SH-SY5Y (cell line): Measurements from ENCODE around the gene STRAP.

Source experiments
- GATA2 ChIP-seq: IDR thresholded peaks from 2 replicates; pipeline ENCODE4 v1.6.1; 2011; ENCODE audit warnings: mild to moderate bottlenecking, low read depth, low read length
- GATA3 ChIP-seq: IDR thresholded peaks from 2 replicates; pipeline ENCODE4 v1.6.1; 2011; ENCODE audit warnings: low read depth, mild to moderate bottlenecking, low read length, moderate library complexity

Gene STRAP

GRCh38 chr12:15932971-15933370 is 50.8 kb downstream of the STRAP start:
- TF ChIP-seq GATA2 (no peak), GATA3 (no peak)

DNA sequence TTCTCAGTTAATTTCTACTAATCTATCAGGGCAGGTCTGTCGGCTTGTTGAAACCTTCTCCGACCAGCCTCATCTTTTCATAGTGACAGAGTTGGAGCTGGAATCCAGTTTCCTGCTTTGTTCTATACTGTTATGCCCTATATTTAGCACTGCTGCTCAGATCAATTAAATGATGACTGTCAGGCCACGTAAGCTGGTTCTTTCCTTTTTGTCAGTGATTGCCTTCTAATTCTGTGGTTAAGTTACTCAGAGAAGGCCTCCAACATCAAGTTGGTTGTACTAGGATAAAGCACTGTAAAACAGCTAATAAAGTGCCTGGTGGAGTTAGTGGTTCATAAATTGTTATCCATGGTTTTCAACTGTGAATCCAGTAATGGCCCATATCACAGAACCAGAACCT is 51.6 kb downstream of the STRAP start:
- TF ChIP-seq GATA3: no peak
- TF ChIP-seq GATA2: no peak

DNA sequence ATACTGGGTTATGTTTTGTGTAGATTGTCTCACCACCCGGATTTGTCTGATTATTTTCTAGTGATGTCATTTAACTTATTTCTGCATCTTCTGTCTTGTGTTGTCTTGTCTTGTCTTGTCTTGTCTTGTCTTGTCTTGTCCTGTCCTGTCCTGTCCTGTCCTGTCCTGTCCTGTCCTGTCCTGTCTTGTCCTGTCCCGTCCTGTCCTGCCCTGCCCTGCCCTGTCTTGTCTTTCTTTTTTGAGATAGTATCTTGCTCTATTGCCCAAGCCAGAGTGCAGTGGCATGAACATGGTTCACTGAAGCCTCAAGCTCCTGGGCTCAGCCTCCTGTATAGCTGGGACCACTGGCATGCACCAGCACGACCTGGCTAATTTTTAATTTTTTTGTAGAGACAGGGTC is 54.6 kb downstream of the STRAP start:
- no peak for TF ChIP-seq GATA2
- no peak for TF ChIP-seq GATA3

- TF ChIP-seq GATA2: no peak
- no peak for TF ChIP-seq GATA3
Observed at GRCh38 chr12:15937902-15938301, 55.7 kb downstream of the STRAP start.

- TF ChIP-seq GATA3 (no peak), GATA2 (no peak)
Observed at GRCh38 chr12:15939111-15939510, 56.9 kb downstream of the STRAP start.

DNA sequence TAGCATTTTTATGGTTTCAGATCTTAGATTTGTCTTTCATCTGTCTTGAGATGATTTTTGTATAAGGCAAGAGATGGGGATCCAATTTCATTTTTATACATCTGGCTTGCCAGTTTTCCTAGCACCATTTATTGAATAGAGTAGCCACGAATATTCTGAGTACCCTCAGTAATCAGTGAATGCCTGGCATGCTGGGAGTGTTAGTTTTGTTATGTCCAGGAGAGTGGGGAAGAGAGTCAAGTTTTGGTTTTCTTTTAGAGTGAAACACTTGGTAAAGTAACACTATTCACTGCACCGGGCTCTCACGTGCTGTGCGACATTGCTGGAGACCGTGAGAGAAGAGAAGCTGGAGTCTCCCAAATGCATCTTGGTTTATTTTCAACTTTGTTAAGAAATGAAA is 60.3 kb downstream of the STRAP start:
- no peak for TF ChIP-seq GATA3
- no peak for TF ChIP-seq GATA2
